ENCODE data around the gene ZFP3. TPM values are rescaled to one million over a fixed set of nuclear protein-coding genes. Genes with fewer than 3 reads are reported as not detected.
"Not testable (repeated sequence)": the region's sequence is repeated elsewhere in the genome, so short reads cannot be mapped to it uniquely, and the experiment has no call there.

ZFP3 gene
- total and polyA plus RNA-seq, 2 experiments from 2014 or later = 1.5 to 1.8 TPM

- no peaks in the 10 kb centered on the region for H3K9me3 ChIP-seq (ENCODE audit: low read depth)
- peak within 1 kb of the TSS; percentile 42 for H3K27ac ChIP-seq
- H3K27me3 ChIP-seq (replicated peaks; ENCODE audit: insufficient read depth) = peaks cover 10% of the 10 kb centered on the region
- 0 out of 2 replicates have a peak, but pooled peaks cover 7% of the 10 kb centered on the region for H3K79me2 ChIP-seq (ENCODE audit: insufficient read depth)
- TF ChIP-seq EZH2 (IDR thresholded peaks at IDR 0.05; ENCODE audit: insufficient read depth, poor library complexity, severe bottlenecking) (no peak), EZH2phosphoT487 (IDR thresholded peaks at IDR 0.05; ENCODE audit: insufficient read depth, low read depth) (no peak)
- peak within 1 kb of the TSS; percentile 97 for H2AFZ ChIP-seq
- in situ Hi-C loops (cut with MboI) = no loop called here
- peak within 1 kb of the TSS; percentile 73 for H3K9ac ChIP-seq
- peak within 1 kb of the TSS; percentile 93 for H3K4me3 ChIP-seq
- H3K9me2 ChIP-seq (ENCODE audit: insufficient read depth) = no peaks in the 10 kb centered on the region
- peak; percentile 97 for DNase-seq
- no peaks in the 10 kb centered on the region for H3F3A ChIP-seq (ENCODE audit: insufficient read depth)
- peak within 1 kb of the TSS; percentile 88 for H3K4me2 ChIP-seq (ENCODE audit: unreplicated experiment)
- 0 out of 2 replicates have a peak, but pooled peaks cover under 1% of the 10 kb centered on the region for H3K36me3 ChIP-seq (ENCODE audit: low read depth)
- no peaks in the 10 kb centered on the region for H3K4me1 ChIP-seq (ENCODE audit: insufficient read depth)
- H4K20me1 ChIP-seq (ENCODE audit: insufficient read depth) = no peaks in the 10 kb centered on the region
- 1 to 2% methylated on average over 69 of the region's 69 CpGs for WGBS, 2 experiments (ENCODE audit: low coverage in 1 of 2, low lambda C conversion rate in 2 of 2, missing lambda C conversion rate in 2 of 2)
Measured at GRCh38 chr17:5111402-5112204, 33.3 kb downstream of the ZFP3 start, which contains the start of gene ZNF232. ZNF232 (minus strand) TSS chr17:5111878; CDS start chr17:5111822, 56 bp downstream.

- no peak within 1 kb of the TSS for H3K9ac ChIP-seq
- no peak within 1 kb of the TSS for H3K27ac ChIP-seq
- H2AFZ ChIP-seq = peak within 1 kb of the TSS; percentile 33; the same call in 1 of the 2 replicates
- no peaks in the 10 kb centered on the region for H3F3A ChIP-seq (ENCODE audit: insufficient read depth)
- no peaks in the 10 kb centered on the region for H3K4me1 ChIP-seq (ENCODE audit: insufficient read depth)
- no peaks in the 10 kb centered on the region for H3K9me2 ChIP-seq (ENCODE audit: insufficient read depth)
- H3K4me3 ChIP-seq = no peak within 1 kb of the TSS
- no peak within 1 kb of the TSS for H3K4me2 ChIP-seq (ENCODE audit: unreplicated experiment)
- peaks cover 17% of the 10 kb centered on the region for H3K27me3 ChIP-seq (replicated peaks; ENCODE audit: insufficient read depth)
- in situ Hi-C loops (cut with MboI) = no loop called here
- WGBS, 2 experiments (ENCODE audit: low coverage in 1 of 2, low lambda C conversion rate in 2 of 2, missing lambda C conversion rate in 2 of 2) = 15 to 17% methylated on average over 62 to 87 of the region's 87 CpGs
- peak; percentile 13 for DNase-seq
- H3K9me3 ChIP-seq (ENCODE audit: low read depth) = no peaks in the 10 kb centered on the region
- no peaks in the 10 kb centered on the region for H4K20me1 ChIP-seq (ENCODE audit: insufficient read depth)
- TF ChIP-seq EZH2 (IDR thresholded peaks at IDR 0.05; ENCODE audit: insufficient read depth, poor library complexity, severe bottlenecking) (peak; percentile 82), EZH2phosphoT487 (IDR thresholded peaks at IDR 0.05; ENCODE audit: insufficient read depth, low read depth) (no peak)
- H3K36me3 ChIP-seq (ENCODE audit: low read depth) = no peaks in the 10 kb centered on the region
- H3K79me2 ChIP-seq (ENCODE audit: insufficient read depth) = no peaks in the 10 kb centered on the region
Measured at GRCh38 chr17:5115673-5116651, 37.7 kb downstream of the ZFP3 start, which contains the start of gene USP6. USP6 (plus strand) TSS chr17:5116032; CDS start chr17:5130368, 14,336 bp downstream.

GRCh38 chr17:5118219-5118618 lies 40.0 kb downstream of the ZFP3 start:
- no peaks in the 10 kb centered on the region for H3K9me3 ChIP-seq (ENCODE audit: low read depth)
- in situ Hi-C loops (cut with MboI) = no loop called here
- DNase-seq = no peak
- H3K4me3 ChIP-seq = no peak overlapping the region
- H3K79me2 ChIP-seq (ENCODE audit: insufficient read depth) = no peaks in the 10 kb centered on the region
- no peak overlapping the region for H3K27ac ChIP-seq
- no peaks in the 10 kb centered on the region for H3K36me3 ChIP-seq (ENCODE audit: low read depth)
- no peak overlapping the region for H2AFZ ChIP-seq
- H3K9me2 ChIP-seq (ENCODE audit: insufficient read depth) = no peaks in the 10 kb centered on the region
- no peaks in the 10 kb centered on the region for H3F3A ChIP-seq (ENCODE audit: insufficient read depth)
- TF ChIP-seq EZH2 (IDR thresholded peaks at IDR 0.05; ENCODE audit: insufficient read depth, poor library complexity, severe bottlenecking) (no peak), EZH2phosphoT487 (IDR thresholded peaks at IDR 0.05; ENCODE audit: insufficient read depth, low read depth) (no peak)
- peaks cover 17% of the 10 kb centered on the region for H3K27me3 ChIP-seq (replicated peaks; ENCODE audit: insufficient read depth)
- 66% methylated on average over 5 to 6 of the region's 6 CpGs for WGBS, 2 experiments (ENCODE audit: low coverage in 1 of 2, low lambda C conversion rate in 2 of 2, missing lambda C conversion rate in 2 of 2)
- no peaks in the 10 kb centered on the region for H4K20me1 ChIP-seq (ENCODE audit: insufficient read depth)
- H3K4me2 ChIP-seq (ENCODE audit: unreplicated experiment) = no peak overlapping the region
- H3K4me1 ChIP-seq (ENCODE audit: insufficient read depth) = no peaks in the 10 kb centered on the region
- no peak overlapping the region for H3K9ac ChIP-seq

- TF ChIP-seq EZH2 (IDR thresholded peaks at IDR 0.05; ENCODE audit: insufficient read depth, poor library complexity, severe bottlenecking) (no peak), EZH2phosphoT487 (IDR thresholded peaks at IDR 0.05; ENCODE audit: insufficient read depth, low read depth) (no peak)
- Histone ChIP-seq H3F3A (ENCODE audit: insufficient read depth) (no peaks in the 10 kb centered on the region), H4K20me1 (ENCODE audit: insufficient read depth) (no peaks in the 10 kb centered on the region), H3K9me3 (ENCODE audit: low read depth) (no peaks in the 10 kb centered on the region), H3K27ac (no peak overlapping the region), H2AFZ (no peak overlapping the region), H3K4me2 (ENCODE audit: unreplicated experiment) (no peak overlapping the region), H3K27me3 (replicated peaks; ENCODE audit: insufficient read depth) (peaks cover 17% of the 10 kb centered on the region), H3K4me1 (ENCODE audit: insufficient read depth) (no peaks in the 10 kb centered on the region), H3K9me2 (ENCODE audit: insufficient read depth) (no peaks in the 10 kb centered on the region), H3K36me3 (ENCODE audit: low read depth) (no peaks in the 10 kb centered on the region), H3K9ac (no peak overlapping the region), H3K4me3 (no peak overlapping the region), H3K79me2 (ENCODE audit: insufficient read depth) (no peaks in the 10 kb centered on the region)
- DNase-seq = no peak
- WGBS, 2 experiments (ENCODE audit: low coverage in 1 of 2, low lambda C conversion rate in 2 of 2, missing lambda C conversion rate in 2 of 2) = 67 to 71% methylated on average over 7 of the region's 7 CpGs
- in situ Hi-C loops (cut with MboI) = no loop called here
Measured at GRCh38 chr17:5120036-5120435, 41.8 kb downstream of the ZFP3 start.

- H3K4me1 ChIP-seq (ENCODE audit: insufficient read depth); H3K27ac ChIP-seq; H3K4me2 ChIP-seq (ENCODE audit: unreplicated experiment); H3K9me3 ChIP-seq (ENCODE audit: low read depth); H3K9me2 ChIP-seq (ENCODE audit: insufficient read depth); H4K20me1 ChIP-seq (ENCODE audit: insufficient read depth); H3K4me3 ChIP-seq; DNase-seq; H2AFZ ChIP-seq; H3K36me3 ChIP-seq (ENCODE audit: low read depth); H3K9ac ChIP-seq; H3F3A ChIP-seq (ENCODE audit: insufficient read depth); in situ Hi-C loops (cut with MboI); H3K79me2 ChIP-seq (ENCODE audit: insufficient read depth): not testable (repeated sequence)
- H3K27me3 ChIP-seq (replicated peaks; ENCODE audit: insufficient read depth) = peaks cover 14% of the 10 kb centered on the region
- 80 to 85% methylated on average over 6 of the region's 6 CpGs for WGBS, 2 experiments (ENCODE audit: low coverage in 1 of 2, low lambda C conversion rate in 2 of 2, missing lambda C conversion rate in 2 of 2)
Measured at GRCh38 chr17:5120436-5121185, 42.3 kb downstream of the ZFP3 start.
